AG09319 (cell line): ENCODE measurements around the gene TADA2B.

Experiments
- DNase-seq: peaks from one replicate; pipeline ENCODE4 v3.0.0-alpha.2; 2010; ENCODE audit warnings: low read depth; ENCODE audit errors: extremely low read depth
- CTCF ChIP-seq: IDR thresholded peaks from 2 replicates; pipeline ENCODE4 v1.5.1; 2011; ENCODE audit warnings: low read depth, mild to moderate bottlenecking, inconsistent platforms, low read length, moderate library complexity

The TADA2B gene

GRCh38 chr4:7003176-7003878, 39.8 kb upstream of the TADA2B start:
- TF ChIP-seq CTCF: no peak
- DNase-seq: no peak

- DNase-seq: no peak
- TF ChIP-seq CTCF: no peak
These were observed 39.3 kb upstream of the TADA2B start for GRCh38 chr4:7003879-7004240.

GRCh38 chr4:7004331-7004730, 38.8 kb upstream of the TADA2B start:
- TF ChIP-seq CTCF: no peak
- DNase-seq: no peak

GRCh38 chr4:7005571-7005970, 37.6 kb upstream of the TADA2B start:
- no peak for TF ChIP-seq CTCF
- DNase-seq: no peak

GRCh38 chr4:7006411-7006810, 36.8 kb upstream of the TADA2B start:
- TF ChIP-seq CTCF: no peak

GRCh38 chr4:7007142-7007907, 35.8 kb upstream of the TADA2B start:
- TF ChIP-seq CTCF: no peak
- DNase-seq: no peak

More at GRCh38 chr4:7006411-7006810, 36.8 kb upstream of the TADA2B start:
- no peak for DNase-seq

GRCh38 chr4:7007944-7008343, 35.2 kb upstream of the TADA2B start:
- TF ChIP-seq CTCF: no peak
- DNase-seq: no peak
